Measurements from ENCODE around the gene ERICH6B.

Gene ERICH6B

GRCh38 chr13:45544520-45544919, 71.0 kb downstream of the ERICH6B start:
- no peak for TF ChIP-seq CTCF (IDR thresholded peaks at IDR 0.05; ENCODE audit: unreplicated experiment in 3 of 3)
- Mint-ChIP-seq H3K27me3 (ENCODE audit: low read depth) (peaks cover 3% of the 10 kb centered on the region), H3K4me1 (no peaks in the 10 kb centered on the region), H3K36me3 (ENCODE audit: low read depth) (no peaks in the 10 kb centered on the region), H3K27ac (no peak overlapping the region), H3K9me3 (no peaks in the 10 kb centered on the region), H3K4me3 (no peak overlapping the region)

GRCh38 chr13:45542878-45543277, 72.7 kb downstream of the ERICH6B start:
- no peak for TF ChIP-seq CTCF (IDR thresholded peaks at IDR 0.05; ENCODE audit: unreplicated experiment in 3 of 3)
- H3K27ac Mint-ChIP-seq = no peak overlapping the region
- H3K27me3 Mint-ChIP-seq (ENCODE audit: low read depth) = peaks cover 3% of the 10 kb centered on the region
- no peaks in the 10 kb centered on the region for H3K4me1 Mint-ChIP-seq
- H3K36me3 Mint-ChIP-seq (ENCODE audit: low read depth) = no peaks in the 10 kb centered on the region
- no peak overlapping the region for H3K4me3 Mint-ChIP-seq
- H3K9me3 Mint-ChIP-seq = no peaks in the 10 kb centered on the region

GRCh38 chr13:45542391-45542790, 73.1 kb downstream of the ERICH6B start:
- H3K9me3 Mint-ChIP-seq = no peaks in the 10 kb centered on the region
- H3K4me1 Mint-ChIP-seq = no peaks in the 10 kb centered on the region
- H3K4me3 Mint-ChIP-seq = no peak overlapping the region
- peaks cover 3% of the 10 kb centered on the region for H3K27me3 Mint-ChIP-seq (ENCODE audit: low read depth)
- no peaks in the 10 kb centered on the region for H3K36me3 Mint-ChIP-seq (ENCODE audit: low read depth)
- H3K27ac Mint-ChIP-seq = no peak overlapping the region
- no peak for TF ChIP-seq CTCF (IDR thresholded peaks at IDR 0.05; ENCODE audit: unreplicated experiment in 3 of 3)

- no peak overlapping the region for H3K27ac Mint-ChIP-seq
- no peak overlapping the region for H3K4me3 Mint-ChIP-seq
- peaks cover 3% of the 10 kb centered on the region for H3K27me3 Mint-ChIP-seq (ENCODE audit: low read depth)
- H3K4me1 Mint-ChIP-seq = no peaks in the 10 kb centered on the region
- no peaks in the 10 kb centered on the region for H3K9me3 Mint-ChIP-seq
- no peak for TF ChIP-seq CTCF (IDR thresholded peaks at IDR 0.05; ENCODE audit: unreplicated experiment in 3 of 3)
- peaks cover 3% of the 10 kb centered on the region for H3K36me3 Mint-ChIP-seq (ENCODE audit: low read depth)
Measured at GRCh38 chr13:45541806-45542205, 73.7 kb downstream of the ERICH6B start.

- H3K27ac Mint-ChIP-seq = no peak overlapping the region
- H3K36me3 Mint-ChIP-seq (ENCODE audit: low read depth) = peaks cover 10% of the 10 kb centered on the region
- no peak overlapping the region for H3K4me3 Mint-ChIP-seq
- no peaks in the 10 kb centered on the region for H3K4me1 Mint-ChIP-seq
- no peak for TF ChIP-seq CTCF (IDR thresholded peaks at IDR 0.05; ENCODE audit: unreplicated experiment in 3 of 3)
- peaks cover 3% of the 10 kb centered on the region for H3K27me3 Mint-ChIP-seq (ENCODE audit: low read depth)
- no peaks in the 10 kb centered on the region for H3K9me3 Mint-ChIP-seq
Measured at GRCh38 chr13:45540864-45541263, 74.7 kb downstream of the ERICH6B start.

- H3K36me3 Mint-ChIP-seq (ENCODE audit: low read depth) = peaks cover 12% of the 10 kb centered on the region
- H3K27ac Mint-ChIP-seq = no peak overlapping the region
- no peaks in the 10 kb centered on the region for H3K4me1 Mint-ChIP-seq
- TF ChIP-seq CTCF (IDR thresholded peaks at IDR 0.05; ENCODE audit: unreplicated experiment in 3 of 3) = no peak
- no peaks in the 10 kb centered on the region for H3K9me3 Mint-ChIP-seq
- no peak overlapping the region for H3K4me3 Mint-ChIP-seq
- H3K27me3 Mint-ChIP-seq (ENCODE audit: low read depth) = peaks cover 3% of the 10 kb centered on the region
Measured at GRCh38 chr13:45540195-45540594, 75.3 kb downstream of the ERICH6B start.

Measured in nephron (organoid).